ENCODE data around the gene PLEKHM1. TPM values are rescaled to one million over a fixed set of nuclear protein-coding genes. Genes with fewer than 3 reads are reported as not detected.
"Not testable (repeated sequence)": the region's sequence is repeated elsewhere in the genome, so short reads cannot be mapped to it uniquely, and the experiment has no call there.

Gene PLEKHM1
- total RNA-seq, 1 experiment from 2014 or later: 28.5 TPM

DNA sequence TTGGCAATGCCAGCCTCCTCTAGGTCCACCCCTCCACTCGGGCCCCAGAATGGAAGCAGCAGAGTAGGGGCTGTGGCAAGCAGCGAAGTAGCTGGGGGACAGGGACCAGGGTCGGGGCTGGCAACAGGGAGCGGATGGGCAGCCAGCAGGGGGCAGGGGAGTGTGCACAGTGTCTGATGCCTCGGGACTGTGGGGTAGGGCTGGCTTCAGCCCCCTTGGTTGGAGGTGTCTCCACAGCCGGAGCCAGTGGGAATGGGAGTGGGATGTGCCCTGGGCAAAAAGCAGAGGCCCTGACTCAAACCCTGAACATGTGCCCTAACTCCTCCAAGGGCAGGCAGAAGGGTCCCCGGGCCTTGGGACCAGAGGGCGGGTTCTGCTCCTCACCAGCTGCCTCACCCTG is 39.4 kb downstream of the PLEKHM1 start:
- Histone ChIP-seq H3K36me3 (ENCODE audit: control insufficient read depth, insufficient read depth, low read length) (no peaks in the 10 kb centered on the region), H3K9me3 (ENCODE audit: control insufficient read depth, insufficient read depth, low read depth, low read length) (no peaks in the 10 kb centered on the region), H3K4me1 (ENCODE audit: control insufficient read depth, insufficient read depth, low read length) (no peaks in the 10 kb centered on the region), H3K27me3 (ENCODE audit: control insufficient read depth, insufficient read depth, low read length) (no peaks in the 10 kb centered on the region), H3K4me3 (ENCODE audit: low read depth in 2 of 2, low read length in 2 of 2) (no peak overlapping the region), H3K27ac (ENCODE audit: low read length) (no peak overlapping the region)
- no peak for DNase-seq (ENCODE audit: low read depth, low spot score)
- ChIA-PET CTCF (no interaction called here), POLR2A (no interaction called here)
- ATAC-seq: no peak
- no peak for TF ChIP-seq POLR2AphosphoS5 (IDR thresholded peaks at IDR 0.05; ENCODE audit: low read depth, low read length)
- TF ChIP-seq, protein P1, sequence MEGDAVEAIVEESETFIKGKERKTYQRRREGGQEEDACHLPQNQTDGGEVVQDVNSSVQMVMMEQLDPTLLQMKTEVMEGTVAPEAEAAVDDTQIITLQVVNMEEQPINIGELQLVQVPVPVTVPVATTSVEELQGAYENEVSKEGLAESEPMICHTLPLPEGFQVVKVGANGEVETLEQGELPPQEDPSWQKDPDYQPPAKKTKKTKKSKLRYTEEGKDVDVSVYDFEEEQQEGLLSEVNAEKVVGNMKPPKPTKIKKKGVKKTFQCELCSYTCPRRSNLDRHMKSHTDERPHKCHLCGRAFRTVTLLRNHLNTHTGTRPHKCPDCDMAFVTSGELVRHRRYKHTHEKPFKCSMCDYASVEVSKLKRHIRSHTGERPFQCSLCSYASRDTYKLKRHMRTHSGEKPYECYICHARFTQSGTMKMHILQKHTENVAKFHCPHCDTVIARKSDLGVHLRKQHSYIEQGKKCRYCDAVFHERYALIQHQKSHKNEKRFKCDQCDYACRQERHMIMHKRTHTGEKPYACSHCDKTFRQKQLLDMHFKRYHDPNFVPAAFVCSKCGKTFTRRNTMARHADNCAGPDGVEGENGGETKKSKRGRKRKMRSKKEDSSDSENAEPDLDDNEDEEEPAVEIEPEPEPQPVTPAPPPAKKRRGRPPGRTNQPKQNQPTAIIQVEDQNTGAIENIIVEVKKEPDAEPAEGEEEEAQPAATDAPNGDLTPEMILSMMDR (IDR thresholded peaks at IDR 0.05): no peak; the same call in 1 of the 2 replicates
- no peak for TF ChIP-seq TCF7L2 (IDR thresholded peaks at IDR 0.05; ENCODE audit: low read depth, low read length)
- TF ChIP-seq SIN3A (IDR thresholded peaks at IDR 0.05; ENCODE audit: borderline replicate concordance, insufficient read depth, low read depth, low read length): no peak
- TF ChIP-seq, protein P2, sequence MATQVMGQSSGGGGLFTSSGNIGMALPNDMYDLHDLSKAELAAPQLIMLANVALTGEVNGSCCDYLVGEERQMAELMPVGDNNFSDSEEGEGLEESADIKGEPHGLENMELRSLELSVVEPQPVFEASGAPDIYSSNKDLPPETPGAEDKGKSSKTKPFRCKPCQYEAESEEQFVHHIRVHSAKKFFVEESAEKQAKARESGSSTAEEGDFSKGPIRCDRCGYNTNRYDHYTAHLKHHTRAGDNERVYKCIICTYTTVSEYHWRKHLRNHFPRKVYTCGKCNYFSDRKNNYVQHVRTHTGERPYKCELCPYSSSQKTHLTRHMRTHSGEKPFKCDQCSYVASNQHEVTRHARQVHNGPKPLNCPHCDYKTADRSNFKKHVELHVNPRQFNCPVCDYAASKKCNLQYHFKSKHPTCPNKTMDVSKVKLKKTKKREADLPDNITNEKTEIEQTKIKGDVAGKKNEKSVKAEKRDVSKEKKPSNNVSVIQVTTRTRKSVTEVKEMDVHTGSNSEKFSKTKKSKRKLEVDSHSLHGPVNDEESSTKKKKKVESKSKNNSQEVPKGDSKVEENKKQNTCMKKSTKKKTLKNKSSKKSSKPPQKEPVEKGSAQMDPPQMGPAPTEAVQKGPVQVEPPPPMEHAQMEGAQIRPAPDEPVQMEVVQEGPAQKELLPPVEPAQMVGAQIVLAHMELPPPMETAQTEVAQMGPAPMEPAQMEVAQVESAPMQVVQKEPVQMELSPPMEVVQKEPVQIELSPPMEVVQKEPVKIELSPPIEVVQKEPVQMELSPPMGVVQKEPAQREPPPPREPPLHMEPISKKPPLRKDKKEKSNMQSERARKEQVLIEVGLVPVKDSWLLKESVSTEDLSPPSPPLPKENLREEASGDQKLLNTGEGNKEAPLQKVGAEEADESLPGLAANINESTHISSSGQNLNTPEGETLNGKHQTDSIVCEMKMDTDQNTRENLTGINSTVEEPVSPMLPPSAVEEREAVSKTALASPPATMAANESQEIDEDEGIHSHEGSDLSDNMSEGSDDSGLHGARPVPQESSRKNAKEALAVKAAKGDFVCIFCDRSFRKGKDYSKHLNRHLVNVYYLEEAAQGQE (IDR thresholded peaks at IDR 0.05; ENCODE audit: insufficient read depth in 1 of 2, low read depth in 2 of 2, low read length in 1 of 2): no peak
- BruUV-seq (replicated peaks): no TSS peak
- in situ Hi-C loops (cut with HindIII; ENCODE audit: low pct_unique_long_range_greater_than_20kb, low sequenced_read_pairs) (no loop called here), intact Hi-C loops (cut with micrococcal nuclease; ENCODE audit: unreplicated experiment) (no loop called here)

DNA sequence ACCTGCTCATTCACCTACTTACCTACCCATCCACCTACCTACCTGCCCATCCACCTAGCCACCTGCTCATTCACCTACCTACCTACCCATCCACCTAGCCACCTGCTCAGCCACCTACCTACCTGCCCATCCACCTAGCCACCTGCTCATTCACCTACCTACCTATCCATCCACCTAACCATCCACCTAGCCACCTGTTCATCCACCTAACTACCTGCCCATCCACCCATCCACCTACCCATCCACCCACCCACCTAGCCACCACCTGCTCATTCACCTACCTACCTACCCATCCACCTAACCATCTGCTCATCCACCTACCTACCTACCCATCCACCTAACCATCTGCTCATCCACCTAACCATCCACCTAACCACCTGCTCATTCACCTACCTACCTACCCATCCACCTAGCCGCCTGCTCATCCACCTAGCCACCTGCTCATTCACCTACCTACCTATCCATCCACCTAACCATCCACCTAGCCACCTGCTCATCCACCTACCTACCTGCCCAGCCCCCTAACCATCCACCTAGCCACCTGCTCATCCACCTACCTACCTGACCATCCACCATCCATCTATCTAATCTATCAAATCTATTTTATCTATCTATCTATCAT is 40.7 kb downstream of the PLEKHM1 start:
- POLR2A ChIA-PET; H3K9me3 ChIP-seq (ENCODE audit: control insufficient read depth, insufficient read depth, low read depth, low read length); H3K4me1 ChIP-seq (ENCODE audit: control insufficient read depth, insufficient read depth, low read length); H3K36me3 ChIP-seq (ENCODE audit: control insufficient read depth, insufficient read depth, low read length); CTCF ChIA-PET; H3K27ac ChIP-seq (ENCODE audit: low read length); ATAC-seq; intact Hi-C loops (cut with micrococcal nuclease; ENCODE audit: unreplicated experiment); H3K4me3 ChIP-seq (ENCODE audit: low read depth in 2 of 2, low read length in 2 of 2); BruUV-seq (replicated peaks); DNase-seq (ENCODE audit: low read depth, low spot score); in situ Hi-C loops (cut with HindIII; ENCODE audit: low pct_unique_long_range_greater_than_20kb, low sequenced_read_pairs); H3K27me3 ChIP-seq (ENCODE audit: control insufficient read depth, insufficient read depth, low read length): not testable (repeated sequence)

DNA sequence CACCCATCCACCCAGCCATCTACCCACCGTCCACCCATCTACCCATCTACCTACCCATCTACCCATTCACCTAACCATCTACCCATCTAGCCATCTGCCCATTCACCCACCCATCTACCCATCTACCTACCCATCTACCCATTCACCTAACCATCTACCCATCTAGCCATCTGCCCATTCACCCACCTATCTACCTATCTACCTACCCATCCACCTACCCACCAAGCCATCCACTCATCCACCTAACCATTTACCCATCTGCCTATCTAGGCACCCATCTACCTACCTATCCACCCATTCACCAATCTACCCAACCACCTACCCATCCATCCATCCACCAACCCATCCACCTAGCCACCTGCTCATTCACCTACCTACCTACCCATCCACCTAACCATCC is 41.3 kb downstream of the PLEKHM1 start:
- CTCF ChIA-PET; H3K27ac ChIP-seq (ENCODE audit: low read length); POLR2A ChIA-PET; H3K36me3 ChIP-seq (ENCODE audit: control insufficient read depth, insufficient read depth, low read length); intact Hi-C loops (cut with micrococcal nuclease; ENCODE audit: unreplicated experiment); H3K27me3 ChIP-seq (ENCODE audit: control insufficient read depth, insufficient read depth, low read length); BruUV-seq (replicated peaks); in situ Hi-C loops (cut with HindIII; ENCODE audit: low pct_unique_long_range_greater_than_20kb, low sequenced_read_pairs); H3K9me3 ChIP-seq (ENCODE audit: control insufficient read depth, insufficient read depth, low read depth, low read length); H3K4me1 ChIP-seq (ENCODE audit: control insufficient read depth, insufficient read depth, low read length); ATAC-seq; DNase-seq (ENCODE audit: low read depth, low spot score); H3K4me3 ChIP-seq (ENCODE audit: low read depth in 2 of 2, low read length in 2 of 2): not testable (repeated sequence)

DNA sequence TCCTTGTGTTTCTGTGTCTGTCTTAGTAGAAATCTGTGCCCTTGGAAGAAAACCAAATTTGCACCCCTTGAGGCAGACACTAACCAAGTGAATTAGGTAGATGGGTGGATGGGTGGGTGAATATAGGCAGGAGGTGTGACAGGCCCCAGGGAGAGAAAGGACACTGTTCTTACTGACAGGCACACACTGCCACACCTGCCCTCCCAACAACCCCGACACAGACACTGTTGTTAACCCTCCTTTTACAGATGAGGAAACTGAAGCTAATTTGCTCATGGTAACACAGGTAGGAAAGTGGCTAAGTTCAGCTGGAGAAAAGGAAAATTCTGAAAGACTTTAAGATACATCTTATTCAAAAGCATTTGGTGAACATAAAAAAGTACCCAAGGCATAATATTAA is 42.0 kb downstream of the PLEKHM1 start:
- BruUV-seq (replicated peaks); ATAC-seq; H3K36me3 ChIP-seq (ENCODE audit: control insufficient read depth, insufficient read depth, low read length); in situ Hi-C loops (cut with HindIII; ENCODE audit: low pct_unique_long_range_greater_than_20kb, low sequenced_read_pairs); H3K27me3 ChIP-seq (ENCODE audit: control insufficient read depth, insufficient read depth, low read length); intact Hi-C loops (cut with micrococcal nuclease; ENCODE audit: unreplicated experiment); H3K4me3 ChIP-seq (ENCODE audit: low read depth in 2 of 2, low read length in 2 of 2); H3K27ac ChIP-seq (ENCODE audit: low read length); H3K9me3 ChIP-seq (ENCODE audit: control insufficient read depth, insufficient read depth, low read depth, low read length); POLR2A ChIA-PET; DNase-seq (ENCODE audit: low read depth, low spot score); CTCF ChIA-PET; H3K4me1 ChIP-seq (ENCODE audit: control insufficient read depth, insufficient read depth, low read length): not testable (repeated sequence)

DNA sequence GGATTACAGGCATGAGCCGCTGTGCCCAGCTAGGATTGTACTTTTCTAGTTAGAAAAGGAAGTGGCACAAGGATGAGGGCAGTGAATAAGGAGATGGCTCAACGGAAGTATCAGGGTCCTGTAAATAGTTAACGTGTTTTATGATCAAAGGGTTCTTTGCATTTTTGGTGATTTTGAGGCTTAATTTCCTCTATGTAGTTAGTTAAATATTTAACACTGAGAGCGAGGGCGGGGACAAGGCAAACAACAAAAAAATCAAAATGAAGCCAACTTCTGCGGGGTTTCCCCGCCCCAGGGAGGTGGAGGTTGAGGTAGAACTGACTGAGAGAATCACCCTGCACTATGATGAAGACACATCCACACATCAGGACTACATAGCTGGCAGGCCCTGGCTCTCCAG is 42.5 kb downstream of the PLEKHM1 start:
- H3K27ac ChIP-seq (ENCODE audit: low read length); H3K4me3 ChIP-seq (ENCODE audit: low read depth in 2 of 2, low read length in 2 of 2); BruUV-seq (replicated peaks); POLR2A ChIA-PET; CTCF ChIA-PET; H3K36me3 ChIP-seq (ENCODE audit: control insufficient read depth, insufficient read depth, low read length); H3K9me3 ChIP-seq (ENCODE audit: control insufficient read depth, insufficient read depth, low read depth, low read length); ATAC-seq; H3K27me3 ChIP-seq (ENCODE audit: control insufficient read depth, insufficient read depth, low read length); H3K4me1 ChIP-seq (ENCODE audit: control insufficient read depth, insufficient read depth, low read length); DNase-seq (ENCODE audit: low read depth, low spot score); intact Hi-C loops (cut with micrococcal nuclease; ENCODE audit: unreplicated experiment); in situ Hi-C loops (cut with HindIII; ENCODE audit: low pct_unique_long_range_greater_than_20kb, low sequenced_read_pairs): not testable (repeated sequence)

Data from Panc1 (cell line).